HCT116 (cell line): ENCODE measurements around the gene MAPRE2. TPM values are rescaled to one million over a fixed set of nuclear protein-coding genes. Genes with fewer than 3 reads are reported as not detected.

ENCODE experiments used
- ATAC-seq: fragments of 200-7000 bp; cut with Tn5 transposase; 2 replicates; pipeline ENCODE4 v1.9.1; 2020; ENCODE audit warnings: mild to moderate bottlenecking, moderate library complexity
- BruUV-seq: library from RNA; stranded (reverse); fragments of 400-500 nt; replicated peaks from 2 replicates; lab custom pipeline; 2021; lab: Mats Ljungman, UMichigan
- CTCF ChIA-PET: fragments of 300-600 bp; sonication (Branson Sonifier 250); formaldehyde crosslinking; loops from one replicate; lab custom pipeline; 2021; ENCODE audit warnings: antibody characterized with exemption; lab: Charles Lee
- POLR2A ChIA-PET: fragments of 300-600, 350-600 bp; sonication (Branson Sonifier 250); formaldehyde crosslinking; loops from one replicate; lab custom pipeline; 2021; ENCODE audit warnings: antibody characterized with exemption; lab: Charles Lee
- RAD21 ChIA-PET, 2 experiments: fragments of 300-600 bp; sonication (Branson Sonifier 250); formaldehyde crosslinking; loops; one replicate each; lab custom pipeline; 2023; ENCODE audit warnings: low total read pairs in 2 of 2; ENCODE audit not compliant: uncharacterized antibody in 2 of 2, unreplicated experiment in 2 of 2, low non-redundant PET in 1 of 2; lab: Charles Lee
- DNase-seq: peaks from one replicate; pipeline ENCODE4 v3.0.0-alpha.2; 2010; ENCODE audit warnings: low read depth, low spot score
- H2AFZ ChIP-seq: fragments of 200-600 bp; shearing (Covaris generic), sonication (generic); 2 replicates; pipeline ENCODE4 v1.6.1; 2017; ENCODE audit warnings: low read depth, mixed run types, mixed read lengths, antibody characterized with exemption, low read length; ENCODE audit not compliant: poor library complexity, severe bottlenecking
- H3K27ac ChIP-seq: 2 replicates; pipeline ENCODE4 v1.5.1; 2012; ENCODE audit warnings: low read depth, low read length
- H3K27me3 ChIP-seq: fragments of 200-600 bp; sonication (generic); 2 replicates; pipeline ENCODE4 v1.6.1; 2016; ENCODE audit warnings: mixed run types, low read length, mixed read lengths; ENCODE audit not compliant: insufficient read depth
- H3K36me3 ChIP-seq, 2 experiments: fragments of 200-500 bp in 1 of 2; fragments of 200-600 bp in 1 of 2; sonication (Bioruptor generic) in 1 of 2; sonication (generic) in 1 of 2; 2 replicates each; pipeline versions ENCODE4 v1.5.1 to v1.6.1; 2014 to 2016; ENCODE audit warnings: low read length in 2 of 2, inconsistent platforms in 1 of 2, mixed read lengths in 1 of 2, mixed run types in 1 of 2; ENCODE audit not compliant: insufficient read depth in 2 of 2, control insufficient read depth in 1 of 2
- H3K4me1 ChIP-seq, 2 experiments: fragments of 200-600 bp in 1 of 2; sonication (generic) in 1 of 2; 2 replicates each; pipeline versions ENCODE4 v1.5.1 to v1.6.1; 2012 to 2017; ENCODE audit warnings: low read length in 2 of 2, inconsistent platforms in 1 of 2, mild to moderate bottlenecking in 1 of 2, mixed read lengths in 1 of 2, mixed run types in 1 of 2, moderate library complexity in 1 of 2; ENCODE audit not compliant: insufficient read depth in 2 of 2, control insufficient read depth in 1 of 2
- H3K4me2 ChIP-seq: fragments of 200-600 bp; sonication (generic); 2 replicates; pipeline ENCODE4 v1.6.1; 2017; ENCODE audit warnings: mixed run types, low read length, mixed read lengths
- H3K4me3 ChIP-seq, 2 experiments: fragments of 200-600 bp in 1 of 2; sonication (generic) in 1 of 2; replicated peaks in 1 of 2; 2 replicates each; pipeline ENCODE4 v1.5.1; 2011 to 2016; ENCODE audit warnings: low read length in 2 of 2, control low read depth in 1 of 2, low read depth in 1 of 2, mild to moderate bottlenecking in 1 of 2, mixed read lengths in 1 of 2, mixed run types in 1 of 2
- H3K79me2 ChIP-seq: fragments of 200-600 bp; sonication (generic); 2 replicates; pipeline ENCODE4 v1.6.1; 2017; ENCODE audit warnings: mild to moderate bottlenecking, mixed run types, low read length, moderate library complexity, mixed read lengths; ENCODE audit not compliant: insufficient read depth
- H3K9ac ChIP-seq: fragments of 200-600 bp; sonication (generic); 2 replicates; pipeline ENCODE4 v1.6.1; 2016; ENCODE audit warnings: low read length, mixed read lengths
- H3K9me2 ChIP-seq: fragments of 200-600 bp; sonication (generic), shearing (Covaris generic); 2 replicates; pipeline ENCODE4 v1.6.1; 2017; ENCODE audit warnings: mixed run types, mild to moderate bottlenecking, moderate library complexity; ENCODE audit not compliant: insufficient read depth
- H3K9me3 ChIP-seq, 2 experiments: fragments of 200-500 bp in 1 of 2; fragments of 200-600 bp in 1 of 2; sonication (Bioruptor generic) in 1 of 2; sonication (generic) in 1 of 2; 2 replicates each; pipeline ENCODE4 v1.6.1; 2014 to 2017; ENCODE audit warnings: low read length in 2 of 2, mixed read lengths in 2 of 2, inconsistent platforms in 1 of 2, low read depth in 1 of 2, mild to moderate bottlenecking in 1 of 2, mixed run types in 1 of 2, moderate library complexity in 1 of 2; ENCODE audit not compliant: control insufficient read depth in 1 of 2, insufficient read depth in 1 of 2
- H4K20me1 ChIP-seq: fragments of 200-600 bp; sonication (generic), shearing (Covaris generic); 2 replicates; pipeline ENCODE4 v1.6.1; 2017; ENCODE audit warnings: mixed run types, mild to moderate bottlenecking, moderate library complexity; ENCODE audit not compliant: insufficient read depth
- ELF1 ChIP-seq: IDR thresholded peaks from 2 replicates; pipeline ENCODE4 v1.6.1; 2012; ENCODE audit warnings: low read depth, borderline replicate concordance
- FOSL1 ChIP-seq: IDR thresholded peaks from 2 replicates; pipeline ENCODE4 v1.6.1; 2012; ENCODE audit warnings: low read depth
- POLR2AphosphoS5 ChIP-seq: IDR thresholded peaks from 2 replicates; pipeline ENCODE4 v1.6.1; 2011; ENCODE audit warnings: mild to moderate bottlenecking, low read depth, low read length, moderate library complexity
- SRF ChIP-seq: IDR thresholded peaks from 2 replicates; pipeline ENCODE4 v1.6.1; 2012; ENCODE audit warnings: low read depth
- YY1 ChIP-seq: IDR thresholded peaks from 2 replicates; pipeline ENCODE4 v1.6.1; 2011; ENCODE audit warnings: low read length, low read depth, moderate library complexity, mild to moderate bottlenecking; ENCODE audit not compliant: insufficient replicate concordance; ENCODE audit errors: extremely low read depth
- ZFX ChIP-seq: fragments of 450-650 bp; IDR thresholded peaks from 2 replicates; pipeline ENCODE4 v1.6.1; 2017
- ZNF274 ChIP-seq: fragments of 200-500 bp; sonication (Bioruptor generic); IDR thresholded peaks from 2 replicates; pipeline ENCODE4 v1.6.1; 2014; ENCODE audit warnings: mild to moderate bottlenecking, low read depth, low read length, inconsistent platforms
- intact Hi-C: fragments of 100-400 bp; cut with micrococcal nuclease; formaldehyde crosslinking; loops from 2 replicates; pipeline ENCODE4 v1.10.0; 2022
- total RNA-seq: library from RNA; stranded (reverse); gene quantifications from one replicate; pipeline ENCODE4 v1.2.1, GENCODE V29; 2021; ENCODE audit not compliant: unreplicated experiment
- TF ChIP-seq, protein P1 (sequence below): IDR thresholded peaks from 2 replicates; pipeline ENCODE4 v1.6.1; 2012; ENCODE audit warnings: low read depth

MAPRE2 gene
- total RNA-seq, 1 experiment from 2014 or later: 17.2 TPM

DNA sequence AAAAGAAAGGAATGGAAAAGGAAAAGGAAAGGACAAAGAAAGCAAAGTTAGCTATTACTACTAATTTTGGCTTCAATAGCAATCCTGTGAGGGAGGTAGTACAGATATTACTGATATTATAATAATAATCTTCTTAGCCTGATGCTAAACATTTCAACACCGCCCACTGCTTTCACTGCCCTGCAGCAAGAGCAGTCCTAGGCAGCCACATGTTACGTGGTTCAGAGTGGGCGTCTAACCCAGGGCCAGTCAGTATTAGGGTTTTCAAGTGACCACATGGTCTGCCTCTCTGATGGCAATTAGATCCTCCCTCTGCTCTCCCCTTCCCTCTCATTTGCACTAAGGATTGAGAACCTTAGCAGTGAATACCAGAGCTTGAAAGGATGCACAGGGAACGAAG lies 116.0 kb downstream of the MAPRE2 start:
- no peaks in the 10 kb centered on the region for H3K9me3 ChIP-seq
- ATAC-seq: no peak
- H3K9ac ChIP-seq: no peak overlapping the region
- H3K4me3 ChIP-seq: no peak overlapping the region
- H3K79me2 ChIP-seq: no peaks in the 10 kb centered on the region
- H3K36me3 ChIP-seq: no peaks in the 10 kb centered on the region
- RAD21 ChIA-PET: no interaction called here
- POLR2A ChIA-PET: no interaction called here
- DNase-seq: no peak
- no peaks in the 10 kb centered on the region for H3K27me3 ChIP-seq
- BruUV-seq: no TSS peak
- intact Hi-C loops: no loop called here
- H3K9me2 ChIP-seq: no peaks in the 10 kb centered on the region
- no peaks in the 10 kb centered on the region for H3K4me1 ChIP-seq
- TF ChIP-seq ZFX (no peak), YY1 (no peak), POLR2AphosphoS5 (no peak), ZNF274 (no peak), ELF1 (no peak), FOSL1 (no peak), SRF (no peak)
- TF ChIP-seq, protein P1, sequence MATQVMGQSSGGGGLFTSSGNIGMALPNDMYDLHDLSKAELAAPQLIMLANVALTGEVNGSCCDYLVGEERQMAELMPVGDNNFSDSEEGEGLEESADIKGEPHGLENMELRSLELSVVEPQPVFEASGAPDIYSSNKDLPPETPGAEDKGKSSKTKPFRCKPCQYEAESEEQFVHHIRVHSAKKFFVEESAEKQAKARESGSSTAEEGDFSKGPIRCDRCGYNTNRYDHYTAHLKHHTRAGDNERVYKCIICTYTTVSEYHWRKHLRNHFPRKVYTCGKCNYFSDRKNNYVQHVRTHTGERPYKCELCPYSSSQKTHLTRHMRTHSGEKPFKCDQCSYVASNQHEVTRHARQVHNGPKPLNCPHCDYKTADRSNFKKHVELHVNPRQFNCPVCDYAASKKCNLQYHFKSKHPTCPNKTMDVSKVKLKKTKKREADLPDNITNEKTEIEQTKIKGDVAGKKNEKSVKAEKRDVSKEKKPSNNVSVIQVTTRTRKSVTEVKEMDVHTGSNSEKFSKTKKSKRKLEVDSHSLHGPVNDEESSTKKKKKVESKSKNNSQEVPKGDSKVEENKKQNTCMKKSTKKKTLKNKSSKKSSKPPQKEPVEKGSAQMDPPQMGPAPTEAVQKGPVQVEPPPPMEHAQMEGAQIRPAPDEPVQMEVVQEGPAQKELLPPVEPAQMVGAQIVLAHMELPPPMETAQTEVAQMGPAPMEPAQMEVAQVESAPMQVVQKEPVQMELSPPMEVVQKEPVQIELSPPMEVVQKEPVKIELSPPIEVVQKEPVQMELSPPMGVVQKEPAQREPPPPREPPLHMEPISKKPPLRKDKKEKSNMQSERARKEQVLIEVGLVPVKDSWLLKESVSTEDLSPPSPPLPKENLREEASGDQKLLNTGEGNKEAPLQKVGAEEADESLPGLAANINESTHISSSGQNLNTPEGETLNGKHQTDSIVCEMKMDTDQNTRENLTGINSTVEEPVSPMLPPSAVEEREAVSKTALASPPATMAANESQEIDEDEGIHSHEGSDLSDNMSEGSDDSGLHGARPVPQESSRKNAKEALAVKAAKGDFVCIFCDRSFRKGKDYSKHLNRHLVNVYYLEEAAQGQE: no peak
- H4K20me1 ChIP-seq: no peaks in the 10 kb centered on the region
- no peak overlapping the region for H3K4me2 ChIP-seq
- CTCF ChIA-PET: no interaction called here
- no peak overlapping the region for H2AFZ ChIP-seq
- no peak overlapping the region for H3K27ac ChIP-seq
